ENCODE measurements around the gene SLC5A12.

- TF ChIP-seq, protein P1, sequence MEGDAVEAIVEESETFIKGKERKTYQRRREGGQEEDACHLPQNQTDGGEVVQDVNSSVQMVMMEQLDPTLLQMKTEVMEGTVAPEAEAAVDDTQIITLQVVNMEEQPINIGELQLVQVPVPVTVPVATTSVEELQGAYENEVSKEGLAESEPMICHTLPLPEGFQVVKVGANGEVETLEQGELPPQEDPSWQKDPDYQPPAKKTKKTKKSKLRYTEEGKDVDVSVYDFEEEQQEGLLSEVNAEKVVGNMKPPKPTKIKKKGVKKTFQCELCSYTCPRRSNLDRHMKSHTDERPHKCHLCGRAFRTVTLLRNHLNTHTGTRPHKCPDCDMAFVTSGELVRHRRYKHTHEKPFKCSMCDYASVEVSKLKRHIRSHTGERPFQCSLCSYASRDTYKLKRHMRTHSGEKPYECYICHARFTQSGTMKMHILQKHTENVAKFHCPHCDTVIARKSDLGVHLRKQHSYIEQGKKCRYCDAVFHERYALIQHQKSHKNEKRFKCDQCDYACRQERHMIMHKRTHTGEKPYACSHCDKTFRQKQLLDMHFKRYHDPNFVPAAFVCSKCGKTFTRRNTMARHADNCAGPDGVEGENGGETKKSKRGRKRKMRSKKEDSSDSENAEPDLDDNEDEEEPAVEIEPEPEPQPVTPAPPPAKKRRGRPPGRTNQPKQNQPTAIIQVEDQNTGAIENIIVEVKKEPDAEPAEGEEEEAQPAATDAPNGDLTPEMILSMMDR (IDR thresholded peaks at IDR 0.05; ENCODE audit: insufficient read depth, low read length): no peak
- no peak for TF ChIP-seq GABPA (IDR thresholded peaks at IDR 0.05; ENCODE audit: low read depth)
- TF ChIP-seq, protein P2, sequence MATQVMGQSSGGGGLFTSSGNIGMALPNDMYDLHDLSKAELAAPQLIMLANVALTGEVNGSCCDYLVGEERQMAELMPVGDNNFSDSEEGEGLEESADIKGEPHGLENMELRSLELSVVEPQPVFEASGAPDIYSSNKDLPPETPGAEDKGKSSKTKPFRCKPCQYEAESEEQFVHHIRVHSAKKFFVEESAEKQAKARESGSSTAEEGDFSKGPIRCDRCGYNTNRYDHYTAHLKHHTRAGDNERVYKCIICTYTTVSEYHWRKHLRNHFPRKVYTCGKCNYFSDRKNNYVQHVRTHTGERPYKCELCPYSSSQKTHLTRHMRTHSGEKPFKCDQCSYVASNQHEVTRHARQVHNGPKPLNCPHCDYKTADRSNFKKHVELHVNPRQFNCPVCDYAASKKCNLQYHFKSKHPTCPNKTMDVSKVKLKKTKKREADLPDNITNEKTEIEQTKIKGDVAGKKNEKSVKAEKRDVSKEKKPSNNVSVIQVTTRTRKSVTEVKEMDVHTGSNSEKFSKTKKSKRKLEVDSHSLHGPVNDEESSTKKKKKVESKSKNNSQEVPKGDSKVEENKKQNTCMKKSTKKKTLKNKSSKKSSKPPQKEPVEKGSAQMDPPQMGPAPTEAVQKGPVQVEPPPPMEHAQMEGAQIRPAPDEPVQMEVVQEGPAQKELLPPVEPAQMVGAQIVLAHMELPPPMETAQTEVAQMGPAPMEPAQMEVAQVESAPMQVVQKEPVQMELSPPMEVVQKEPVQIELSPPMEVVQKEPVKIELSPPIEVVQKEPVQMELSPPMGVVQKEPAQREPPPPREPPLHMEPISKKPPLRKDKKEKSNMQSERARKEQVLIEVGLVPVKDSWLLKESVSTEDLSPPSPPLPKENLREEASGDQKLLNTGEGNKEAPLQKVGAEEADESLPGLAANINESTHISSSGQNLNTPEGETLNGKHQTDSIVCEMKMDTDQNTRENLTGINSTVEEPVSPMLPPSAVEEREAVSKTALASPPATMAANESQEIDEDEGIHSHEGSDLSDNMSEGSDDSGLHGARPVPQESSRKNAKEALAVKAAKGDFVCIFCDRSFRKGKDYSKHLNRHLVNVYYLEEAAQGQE (IDR thresholded peaks at IDR 0.05; ENCODE audit: insufficient replicate concordance, low read depth): no peak
- TF ChIP-seq POLR2AphosphoS5 (IDR thresholded peaks at IDR 0.05; ENCODE audit: low read depth): no peak
- TF ChIP-seq SPI1 (IDR thresholded peaks at IDR 0.05; ENCODE audit: borderline replicate concordance, low read depth): no peak
Observed at GRCh38 chr11:26765323-26765722, 43.5 kb upstream of the SLC5A12 start.

All from HL-60 (cell line).